ENCODE measurements around the gene SMTN.

DNA sequence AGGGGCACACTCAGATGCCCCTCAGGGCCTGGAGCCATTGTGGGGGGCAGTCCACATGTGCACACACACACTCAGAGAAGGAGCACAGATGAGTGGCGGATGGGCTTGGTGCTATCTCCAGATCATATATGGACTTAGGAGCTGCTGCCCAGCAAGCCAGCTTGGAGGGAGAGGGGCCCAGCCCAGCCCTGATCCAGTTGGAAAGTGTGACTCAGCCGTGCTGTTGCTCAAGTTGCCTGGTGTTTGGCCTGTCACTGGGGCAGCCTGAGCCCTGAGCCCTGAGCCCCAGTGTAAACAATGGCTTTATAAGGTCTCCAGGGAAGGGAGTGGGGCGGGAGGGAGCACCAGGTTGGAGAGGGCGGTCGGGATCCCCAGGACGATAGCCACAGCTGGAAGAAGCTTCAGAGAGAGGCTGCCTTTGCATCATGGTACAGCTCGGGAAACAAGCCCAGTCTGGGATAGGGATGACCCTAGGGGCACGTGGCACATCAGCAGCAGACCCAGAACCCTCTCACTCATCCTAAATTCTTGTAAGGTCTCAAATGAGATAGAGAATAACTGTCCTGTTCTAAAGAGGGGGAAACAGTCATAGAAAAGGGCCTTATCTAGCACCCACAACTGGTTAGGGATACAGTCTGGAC lies 21.4 kb downstream of the SMTN start:
- TF ChIP-seq, protein P1, sequence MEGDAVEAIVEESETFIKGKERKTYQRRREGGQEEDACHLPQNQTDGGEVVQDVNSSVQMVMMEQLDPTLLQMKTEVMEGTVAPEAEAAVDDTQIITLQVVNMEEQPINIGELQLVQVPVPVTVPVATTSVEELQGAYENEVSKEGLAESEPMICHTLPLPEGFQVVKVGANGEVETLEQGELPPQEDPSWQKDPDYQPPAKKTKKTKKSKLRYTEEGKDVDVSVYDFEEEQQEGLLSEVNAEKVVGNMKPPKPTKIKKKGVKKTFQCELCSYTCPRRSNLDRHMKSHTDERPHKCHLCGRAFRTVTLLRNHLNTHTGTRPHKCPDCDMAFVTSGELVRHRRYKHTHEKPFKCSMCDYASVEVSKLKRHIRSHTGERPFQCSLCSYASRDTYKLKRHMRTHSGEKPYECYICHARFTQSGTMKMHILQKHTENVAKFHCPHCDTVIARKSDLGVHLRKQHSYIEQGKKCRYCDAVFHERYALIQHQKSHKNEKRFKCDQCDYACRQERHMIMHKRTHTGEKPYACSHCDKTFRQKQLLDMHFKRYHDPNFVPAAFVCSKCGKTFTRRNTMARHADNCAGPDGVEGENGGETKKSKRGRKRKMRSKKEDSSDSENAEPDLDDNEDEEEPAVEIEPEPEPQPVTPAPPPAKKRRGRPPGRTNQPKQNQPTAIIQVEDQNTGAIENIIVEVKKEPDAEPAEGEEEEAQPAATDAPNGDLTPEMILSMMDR (conservative IDR thresholded peaks at IDR 0.05): no peak
- no peak for TF ChIP-seq ZFX (IDR thresholded peaks at IDR 0.05)
